ENCODE results near the gene BEAN1. TPM values are rescaled to one million over a fixed set of nuclear protein-coding genes. Genes with fewer than 3 reads are reported as not detected.

Gene BEAN1
- total and polyA plus RNA-seq, 9 of the 15 experiments (the other 6 are each of a cell fraction or from before 2014, with no cell fraction given), result not detected

- ATAC-seq, result no peak
- H3K9ac ChIP-seq (ENCODE audit: insufficient read depth in 1 of 2, low read depth in 2 of 2, low read length in 2 of 2), result no peak overlapping the region; a peak in 1 of 4 replicates
- H4K20me1 ChIP-seq (replicated peaks; ENCODE audit: control insufficient read depth, insufficient read depth, low read length), result no peaks in the 10 kb centered on the region
- intact Hi-C loops (cut with micrococcal nuclease), result no loop called here
- FAIRE-seq, result no peak
- H3K4me2 ChIP-seq (ENCODE audit: insufficient read depth, low read length), result no peak overlapping the region
- H3K79me2 ChIP-seq (ENCODE audit: control insufficient read depth, insufficient read depth, low read length), result no peaks in the 10 kb centered on the region
- H2AFZ ChIP-seq (ENCODE audit: low read depth, low read length), result no peak overlapping the region
- H3K4me3 ChIP-seq, result no peak overlapping the region
- peak; percentile 11; the same call in 1 of the 2 replicates for TF ChIP-seq SPI1 (IDR thresholded peaks at IDR 0.05; ENCODE audit: borderline replicate concordance, low read depth, low read length)
- TF ChIP-seq, protein P1, sequence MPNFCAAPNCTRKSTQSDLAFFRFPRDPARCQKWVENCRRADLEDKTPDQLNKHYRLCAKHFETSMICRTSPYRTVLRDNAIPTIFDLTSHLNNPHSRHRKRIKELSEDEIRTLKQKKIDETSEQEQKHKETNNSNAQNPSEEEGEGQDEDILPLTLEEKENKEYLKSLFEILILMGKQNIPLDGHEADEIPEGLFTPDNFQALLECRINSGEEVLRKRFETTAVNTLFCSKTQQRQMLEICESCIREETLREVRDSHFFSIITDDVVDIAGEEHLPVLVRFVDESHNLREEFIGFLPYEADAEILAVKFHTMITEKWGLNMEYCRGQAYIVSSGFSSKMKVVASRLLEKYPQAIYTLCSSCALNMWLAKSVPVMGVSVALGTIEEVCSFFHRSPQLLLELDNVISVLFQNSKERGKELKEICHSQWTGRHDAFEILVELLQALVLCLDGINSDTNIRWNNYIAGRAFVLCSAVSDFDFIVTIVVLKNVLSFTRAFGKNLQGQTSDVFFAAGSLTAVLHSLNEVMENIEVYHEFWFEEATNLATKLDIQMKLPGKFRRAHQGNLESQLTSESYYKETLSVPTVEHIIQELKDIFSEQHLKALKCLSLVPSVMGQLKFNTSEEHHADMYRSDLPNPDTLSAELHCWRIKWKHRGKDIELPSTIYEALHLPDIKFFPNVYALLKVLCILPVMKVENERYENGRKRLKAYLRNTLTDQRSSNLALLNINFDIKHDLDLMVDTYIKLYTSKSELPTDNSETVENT (CRISPR knock-in tag; IDR thresholded peaks at IDR 0.05), result no peak
- no peak overlapping the region for H3K27ac ChIP-seq (ENCODE audit: extremely low read depth, low read depth, low read length)
- no peaks in the 10 kb centered on the region for H3K36me3 ChIP-seq (ENCODE audit: control insufficient read depth, insufficient read depth, low read length)
- H3K9me1 ChIP-seq (ENCODE audit: control insufficient read depth, insufficient read depth, low read length), result no peaks in the 10 kb centered on the region
- ChIA-PET CTCF (ENCODE audit: low intra/inter-chr PET ratio) (no interaction called here), POLR2A (interaction anchor here (0.6 to 2.2 kb wide), 5 partner anchors 9 to 116 kb away, joined by 3 to 7 read pairs (median 4); no protein-coding TSS in a partner anchor)
- peaks cover 36 to 53% of the 10 kb centered on the region in 2 experiments for H3K4me1 ChIP-seq (replicated peaks in 1 of 2; ENCODE audit: control insufficient read depth in 2 of 2, insufficient read depth in 2 of 2, low read length in 2 of 2)
- no peak for DNase-seq (ENCODE audit: extremely low read depth in 1 of 4, low spot score in 3 of 4)
- 71% methylated on average over 14 of the region's 14 CpGs for WGBS (ENCODE audit: insufficient coverage, low coverage, missing lambda C conversion rate)
- BruUV-seq (replicated peaks), result no TSS peak
- no peaks in the 10 kb centered on the region for H3K27me3 ChIP-seq (ENCODE audit: control insufficient read depth in 2 of 2, insufficient read depth in 2 of 2, low read length in 2 of 2)
- no peaks in the 10 kb centered on the region for H3K9me3 ChIP-seq (replicated peaks; ENCODE audit: control insufficient read depth, insufficient read depth, low read depth, low read length)
- in situ Hi-C loops (cut with MboI), result no loop called here
Observed at GRCh38 chr16:66520406-66521170, 93.5 kb downstream of the BEAN1 start.

All from K562 (cell line).